Measurements from ENCODE around the gene RBBP4. TPM values are rescaled to one million over a fixed set of nuclear protein-coding genes. Genes with fewer than 3 reads are reported as not detected.
A peak's percentile ranks its signal among the peaks of the same experiment; 100 is the strongest.
"Not testable (repeated sequence)": the region's sequence is repeated elsewhere in the genome, so short reads cannot be mapped to it uniquely, and the experiment has no call there.

RBBP4 gene
- total and polyA plus RNA-seq, 4 donors, result 31.4 to 114 (median 73.5) TPM

DNA sequence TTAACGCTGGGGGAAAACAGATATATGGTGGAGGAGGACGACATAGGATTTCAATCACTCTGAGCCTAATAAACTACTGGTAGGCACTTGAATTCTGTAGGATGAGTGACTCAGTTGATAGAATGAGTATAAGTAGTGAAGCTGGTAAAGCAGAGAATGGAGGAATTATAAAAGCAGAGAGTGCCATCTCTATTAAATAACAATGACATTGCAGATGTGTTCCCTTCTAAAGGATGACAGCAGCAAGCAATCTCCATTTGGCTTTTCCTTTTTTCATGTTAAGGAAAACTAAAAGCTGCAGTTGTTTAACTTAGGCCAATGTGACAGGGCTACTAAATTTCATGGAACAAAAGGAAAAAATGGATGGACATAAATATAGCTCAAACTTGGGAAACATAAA is 18.2 kb upstream of the RBBP4 start:
- H3K4me1 ChIP-seq (ENCODE audit: control insufficient read depth in 1 of 2, insufficient read depth in 2 of 2, low read length in 2 of 2), result no peaks in the 10 kb centered on the region
- H3K4me3 ChIP-seq (ENCODE audit: low read length in 2 of 2), result no peak overlapping the region
- ATAC-seq (ENCODE audit: low FRiP score) (no peak), DNase-seq (no peak)
- no peaks in the 10 kb centered on the region for H3K9me3 ChIP-seq (ENCODE audit: control insufficient read depth, low read length)
- no peak overlapping the region for H3K27ac ChIP-seq (ENCODE audit: low read depth in 1 of 2, low read length in 2 of 2)
- H3K36me3 ChIP-seq (ENCODE audit: control insufficient read depth in 1 of 2, insufficient read depth in 2 of 2, low read length in 1 of 2), result peaks cover 0 to 2% of the 10 kb centered on the region in 2 donors
- WGBS, 2 donors, result 49 to 68% methylated on average over 2 of the region's 2 CpGs
- intact Hi-C loops (cut with DNase I), result no loop called here
- no peaks in the 10 kb centered on the region for H3K27me3 ChIP-seq (ENCODE audit: control insufficient read depth in 1 of 2, insufficient read depth in 2 of 2, low read length in 1 of 2)

DNA sequence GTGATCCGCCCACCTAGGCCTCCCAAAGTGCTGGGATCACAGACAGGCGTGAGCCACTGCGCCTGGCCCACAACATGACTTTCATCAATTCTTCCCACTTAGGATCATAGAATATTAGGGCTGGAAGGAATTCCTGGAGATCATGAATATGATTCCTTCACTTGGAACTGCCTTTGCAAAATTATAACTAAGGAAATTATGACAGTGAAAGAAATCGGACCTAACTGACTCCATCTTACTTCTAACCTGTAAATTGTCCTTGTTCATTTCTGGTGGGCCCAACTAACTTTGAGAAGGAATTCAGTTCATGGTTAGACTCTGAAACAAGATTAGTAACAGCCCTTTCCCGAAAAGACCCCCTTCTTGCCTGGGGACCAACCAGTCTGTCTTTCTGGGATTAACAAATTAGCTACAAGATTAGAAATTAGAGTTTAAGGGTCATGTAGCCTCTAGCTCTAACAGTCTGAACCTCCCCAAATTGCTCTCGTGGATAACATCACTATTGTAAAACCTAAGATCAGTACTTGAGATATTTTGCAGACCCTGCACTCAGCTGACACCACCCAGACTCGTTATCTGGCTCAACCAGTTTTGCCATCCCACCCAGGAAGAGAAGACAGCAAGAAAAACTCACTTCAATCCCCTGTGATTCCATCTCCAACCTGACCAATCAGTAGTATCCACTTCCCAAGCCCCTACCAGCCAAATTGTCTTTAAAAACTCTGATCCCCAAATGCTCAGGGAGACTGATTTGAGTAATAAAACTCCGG is 15.3 kb upstream of the RBBP4 start:
- intact Hi-C loops (cut with DNase I), result no loop called here
- no peak overlapping the region for H3K4me3 ChIP-seq (ENCODE audit: low read length in 2 of 2)
- H3K27me3 ChIP-seq (ENCODE audit: control insufficient read depth in 1 of 2, insufficient read depth in 2 of 2, low read length in 1 of 2), result no peaks in the 10 kb centered on the region
- ATAC-seq (ENCODE audit: low FRiP score) (no peak), DNase-seq (no peak)
- no peak overlapping the region for H3K27ac ChIP-seq (ENCODE audit: low read depth in 1 of 2, low read length in 2 of 2)
- 96% methylated on average over 8 of the region's 8 CpGs for WGBS, 2 donors
- H3K4me1 ChIP-seq (ENCODE audit: control insufficient read depth in 1 of 2, insufficient read depth in 2 of 2, low read length in 2 of 2), result peaks cover 0 to 2% of the 10 kb centered on the region in 2 donors
- H3K36me3 ChIP-seq (ENCODE audit: control insufficient read depth in 1 of 2, insufficient read depth in 2 of 2, low read length in 1 of 2), result peaks cover 0 to 2% of the 10 kb centered on the region in 2 donors
- H3K9me3 ChIP-seq (ENCODE audit: control insufficient read depth, low read length), result no peaks in the 10 kb centered on the region

DNA sequence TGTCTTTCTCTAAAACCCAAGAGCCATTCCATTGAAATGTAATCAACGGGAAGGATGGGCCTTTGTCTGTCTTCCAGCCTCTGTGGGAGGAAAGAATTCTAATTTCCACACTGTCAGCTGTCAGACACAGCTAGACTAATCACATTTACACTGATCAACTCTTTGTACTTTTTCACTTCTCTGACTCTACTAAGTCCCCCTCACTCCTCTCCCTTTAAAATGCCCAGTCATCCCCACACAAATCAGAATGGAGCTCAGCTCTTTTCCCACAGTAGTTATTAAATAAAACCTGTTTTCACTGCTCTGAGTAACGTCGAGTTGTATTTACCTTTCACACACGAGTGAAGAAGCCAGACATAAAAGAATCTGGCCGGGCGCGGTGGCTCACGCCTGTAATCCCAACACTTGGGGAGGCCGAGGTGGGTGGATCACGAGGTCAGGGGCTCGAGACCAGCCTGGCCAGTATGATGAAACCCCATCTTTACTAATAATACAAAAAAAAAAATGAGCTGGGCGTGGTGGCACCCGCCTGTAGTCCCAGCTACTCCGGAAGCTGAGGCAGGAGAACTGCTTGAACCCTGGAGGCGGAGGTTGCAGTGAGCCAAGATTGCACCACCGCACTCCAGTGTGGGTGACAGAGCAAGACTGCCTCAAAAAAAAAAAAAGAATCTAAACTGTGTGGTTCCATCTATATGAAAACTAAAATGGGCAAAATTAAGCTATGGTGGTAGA is 13.9 kb upstream of the RBBP4 start:
- H3K36me3 ChIP-seq (ENCODE audit: control insufficient read depth in 1 of 2, insufficient read depth in 2 of 2, low read length in 1 of 2), result peaks cover 0 to 2% of the 10 kb centered on the region in 2 donors
- WGBS, 2 donors, result 81 to 85% methylated on average over 16 of the region's 16 CpGs
- H3K27ac ChIP-seq (ENCODE audit: low read depth in 1 of 2, low read length in 2 of 2), result no peak overlapping the region
- intact Hi-C loops (cut with DNase I), result no loop called here
- ATAC-seq (ENCODE audit: low FRiP score) (no peak), DNase-seq (no peak)
- H3K4me1 ChIP-seq (ENCODE audit: control insufficient read depth in 1 of 2, insufficient read depth in 2 of 2, low read length in 2 of 2), result peaks cover 0 to 2% of the 10 kb centered on the region in 2 donors
- H3K4me3 ChIP-seq (ENCODE audit: low read length in 2 of 2), result no peak overlapping the region
- H3K27me3 ChIP-seq (ENCODE audit: control insufficient read depth in 1 of 2, insufficient read depth in 2 of 2, low read length in 1 of 2), result no peaks in the 10 kb centered on the region
- no peaks in the 10 kb centered on the region for H3K9me3 ChIP-seq (ENCODE audit: control insufficient read depth, low read length)

DNA sequence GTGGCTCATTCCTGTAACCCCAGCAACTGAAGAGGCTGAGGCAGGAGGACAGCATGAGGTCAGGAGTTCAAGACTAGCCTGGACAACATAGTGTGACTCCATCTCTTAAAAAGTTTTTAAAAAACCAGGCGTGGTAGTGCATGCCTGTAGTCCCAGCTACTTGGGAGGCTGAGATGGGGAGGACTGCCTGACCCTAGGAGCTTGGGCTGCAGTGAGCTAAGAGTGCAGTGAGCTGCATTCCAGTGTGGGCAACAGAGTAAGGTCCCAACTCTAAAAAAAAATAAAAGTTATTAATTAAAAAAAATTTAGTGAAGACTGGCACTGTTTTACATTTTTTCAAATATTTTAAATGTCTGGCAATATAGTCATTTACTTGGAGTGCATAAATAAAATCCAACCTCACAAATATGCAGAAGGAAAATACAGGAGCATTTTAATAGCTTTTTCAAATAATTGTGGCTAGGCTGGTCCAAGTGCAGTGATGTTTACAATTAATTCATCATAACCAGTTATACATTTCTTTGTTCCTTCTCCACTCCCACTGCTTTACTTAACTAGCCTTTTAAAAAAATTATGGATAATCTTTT is 11.4 kb upstream of the RBBP4 start:
- H3K9me3 ChIP-seq (ENCODE audit: control insufficient read depth, low read length), result no peaks in the 10 kb centered on the region
- DNase-seq (no peak), ATAC-seq (ENCODE audit: low FRiP score) (no peak)
- peaks cover 0 to 2% of the 10 kb centered on the region in 2 donors for H3K4me1 ChIP-seq (ENCODE audit: control insufficient read depth in 1 of 2, insufficient read depth in 2 of 2, low read length in 2 of 2)
- no peaks in the 10 kb centered on the region for H3K36me3 ChIP-seq (ENCODE audit: control insufficient read depth in 1 of 2, insufficient read depth in 2 of 2, low read length in 1 of 2)
- H3K27ac ChIP-seq (ENCODE audit: low read depth in 1 of 2, low read length in 2 of 2), result no peak overlapping the region
- no peaks in the 10 kb centered on the region for H3K27me3 ChIP-seq (ENCODE audit: control insufficient read depth in 1 of 2, insufficient read depth in 2 of 2, low read length in 1 of 2)
- no peak overlapping the region for H3K4me3 ChIP-seq (ENCODE audit: low read length in 2 of 2)
- intact Hi-C loops (cut with DNase I), result no loop called here
- 78 to 83% methylated on average over 1 of the region's 1 CpG for WGBS, 2 donors

DNA sequence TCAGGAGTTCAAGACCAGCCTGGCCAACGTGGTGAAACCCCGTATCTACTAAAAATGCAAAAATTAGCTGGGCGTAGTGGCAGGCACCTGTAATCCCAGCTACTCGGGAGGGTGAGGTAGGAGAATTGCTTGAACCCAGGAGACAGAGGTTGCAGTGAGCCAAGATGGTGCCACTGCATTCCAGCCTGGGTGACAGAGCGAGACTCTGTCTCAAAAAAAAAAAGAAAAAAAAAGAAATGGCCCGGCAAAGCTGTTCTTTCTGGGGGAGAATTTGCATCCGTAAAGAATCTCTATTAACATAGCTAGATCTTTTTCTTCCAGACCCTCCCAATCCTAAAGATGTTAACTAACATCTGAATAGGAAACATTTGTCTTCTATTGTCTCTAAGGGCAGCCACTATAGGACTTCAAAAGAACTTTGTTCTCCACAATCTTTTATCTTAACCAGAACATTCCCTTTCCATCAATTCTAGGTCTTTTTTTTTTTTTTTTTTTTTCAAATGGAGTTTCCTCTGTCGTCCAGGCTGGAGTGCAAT is 8.6 kb upstream of the RBBP4 start:
- DNase-seq; H3K4me3 ChIP-seq (ENCODE audit: low read length in 2 of 2); H3K4me1 ChIP-seq (ENCODE audit: control insufficient read depth in 1 of 2, insufficient read depth in 2 of 2, low read length in 2 of 2); H3K36me3 ChIP-seq (ENCODE audit: control insufficient read depth in 1 of 2, insufficient read depth in 2 of 2, low read length in 1 of 2); ATAC-seq (ENCODE audit: low FRiP score); intact Hi-C loops (cut with DNase I); H3K9me3 ChIP-seq (ENCODE audit: control insufficient read depth, low read length); H3K27ac ChIP-seq (ENCODE audit: low read depth in 1 of 2, low read length in 2 of 2); H3K27me3 ChIP-seq (ENCODE audit: control insufficient read depth in 1 of 2, insufficient read depth in 2 of 2, low read length in 1 of 2): not testable (repeated sequence)
- WGBS, 2 donors, result 70 to 75% methylated on average over 8 of the region's 8 CpGs

DNA sequence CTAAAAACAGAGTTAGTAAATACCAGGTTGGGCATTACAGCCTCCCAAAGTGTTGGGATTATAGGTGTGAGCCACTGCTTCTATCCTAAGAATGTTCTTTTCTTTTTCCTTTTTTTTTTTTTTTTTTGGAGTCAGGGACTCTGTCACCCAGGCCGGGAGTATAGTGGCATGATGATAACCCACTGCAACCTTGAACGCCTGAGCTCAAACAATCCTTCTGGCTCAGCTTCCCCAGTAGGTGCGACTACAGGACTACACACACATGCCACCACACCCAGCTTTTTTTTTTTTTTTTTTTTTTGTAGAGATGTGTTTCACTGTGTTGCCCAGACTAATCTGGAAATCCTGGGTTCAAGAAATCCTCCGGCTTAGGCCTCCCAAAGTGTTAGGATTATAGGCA is 6.6 kb upstream of the RBBP4 start:
- DNase-seq, result no peak
- WGBS, 2 donors, result 89 to 90% methylated on average over 4 of the region's 4 CpGs

DNA sequence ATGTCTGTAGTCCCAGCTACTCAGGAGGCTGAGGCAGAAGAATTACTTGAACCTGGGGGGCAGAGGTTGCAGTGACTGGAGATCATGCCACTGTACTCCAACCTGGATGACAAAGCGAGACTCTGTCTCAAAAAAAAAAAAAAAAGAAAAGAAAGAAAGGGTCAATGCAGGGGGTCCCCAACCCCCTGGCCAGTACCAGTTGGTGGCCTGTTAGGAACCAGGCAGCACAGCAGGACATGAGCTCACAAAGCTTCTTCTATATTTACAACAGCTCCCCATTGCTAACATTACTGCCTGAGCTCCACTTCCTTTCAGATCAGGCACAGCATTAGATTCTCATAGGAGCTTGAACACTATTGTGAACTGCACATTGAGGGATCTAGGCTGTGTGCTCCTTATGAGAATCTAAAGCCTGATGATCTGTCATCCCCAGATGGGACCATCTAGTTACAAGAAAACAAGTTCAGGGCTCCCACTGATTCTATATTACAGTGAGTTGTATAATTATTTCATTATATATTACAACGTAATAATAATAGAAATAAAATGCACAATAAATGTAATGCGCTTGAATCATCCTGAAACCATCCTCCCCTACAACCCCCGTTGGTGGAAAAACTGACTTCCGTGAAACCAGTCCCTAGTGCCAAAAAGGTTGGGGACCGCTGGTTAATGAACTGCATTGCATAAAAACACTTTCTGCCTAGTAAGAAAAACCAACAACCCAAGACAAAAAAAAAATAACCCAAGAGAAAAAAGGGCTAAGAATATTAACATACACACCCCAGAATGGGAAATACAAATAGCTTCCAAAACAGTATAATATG is 3.5 kb upstream of the RBBP4 start:
- no peak for ATAC-seq (ENCODE audit: low FRiP score)
- H3K4me1 ChIP-seq (ENCODE audit: control insufficient read depth in 1 of 2, insufficient read depth in 2 of 2, low read length in 2 of 2), result no peaks in the 10 kb centered on the region
- intact Hi-C loops (cut with DNase I), result no loop called here
- no peak overlapping the region for H3K4me3 ChIP-seq (ENCODE audit: low read length in 2 of 2)
- H3K9me3 ChIP-seq (ENCODE audit: control insufficient read depth, low read length), result no peaks in the 10 kb centered on the region
- H3K36me3 ChIP-seq (ENCODE audit: control insufficient read depth in 1 of 2, insufficient read depth in 2 of 2, low read length in 1 of 2), result no peaks in the 10 kb centered on the region
- WGBS, 2 donors, result 66 to 74% methylated on average over 6 of the region's 6 CpGs
- H3K27me3 ChIP-seq (ENCODE audit: control insufficient read depth in 1 of 2, insufficient read depth in 2 of 2, low read length in 1 of 2), result no peaks in the 10 kb centered on the region
- no peak for DNase-seq
- no peak overlapping the region for H3K27ac ChIP-seq (ENCODE audit: low read depth in 1 of 2, low read length in 2 of 2)

More for the DNA sequence above, 6.6 kb upstream of the RBBP4 start:
- Histone ChIP-seq H3K4me1 (ENCODE audit: control insufficient read depth in 1 of 2, insufficient read depth in 2 of 2, low read length in 2 of 2) (no peaks in the 10 kb centered on the region), H3K4me3 (ENCODE audit: low read length in 2 of 2) (no peak overlapping the region), H3K27ac (ENCODE audit: low read depth in 1 of 2, low read length in 2 of 2) (no peak overlapping the region), H3K36me3 (ENCODE audit: control insufficient read depth in 1 of 2, insufficient read depth in 2 of 2, low read length in 1 of 2) (no peaks in the 10 kb centered on the region), H3K9me3 (ENCODE audit: control insufficient read depth, low read length) (no peaks in the 10 kb centered on the region), H3K27me3 (ENCODE audit: control insufficient read depth in 1 of 2, insufficient read depth in 2 of 2, low read length in 1 of 2) (no peaks in the 10 kb centered on the region)
- intact Hi-C loops (cut with DNase I), result no loop called here
- no peak for ATAC-seq (ENCODE audit: low FRiP score)

DNA sequence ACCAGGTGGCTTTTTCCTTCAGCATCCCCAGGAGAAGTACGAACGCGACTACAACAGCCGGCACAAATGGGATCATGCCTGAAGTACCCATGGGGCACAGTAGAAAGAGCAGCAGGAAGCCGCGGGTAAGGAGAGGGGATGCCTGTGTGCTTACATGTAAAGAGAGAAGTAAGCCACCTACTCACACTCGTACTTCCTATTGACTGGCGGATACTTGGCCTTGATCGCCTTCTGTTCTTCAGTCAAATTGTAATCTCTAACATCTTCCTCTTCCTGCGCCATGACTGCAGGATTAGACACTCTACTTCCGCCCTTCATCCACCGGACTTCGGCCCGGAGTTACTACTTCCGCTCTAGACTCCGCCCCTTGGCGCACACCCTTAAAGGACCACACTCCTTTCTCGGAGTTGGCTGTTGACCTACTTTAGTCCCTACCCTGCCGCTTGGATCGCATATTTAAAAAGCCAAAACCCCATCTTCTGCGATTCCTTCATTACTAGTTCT is 708 bp upstream of the RBBP4 start, which contains the start of gene ZBTB8OS:
Gene ZBTB8OS, minus strand, starts transcription at position 303 of the 504 bp plus-strand sequence. Its CDS starts 21 bp downstream, at position 282.
- Histone ChIP-seq H3K4me3 (ENCODE audit: low read length in 2 of 2) (peak within 1 kb of the TSS; percentile 49 to 82), H3K27me3 (ENCODE audit: control insufficient read depth in 1 of 2, insufficient read depth in 2 of 2, low read length in 1 of 2) (no peaks in the 10 kb centered on the region), H3K36me3 (ENCODE audit: control insufficient read depth in 1 of 2, insufficient read depth in 2 of 2, low read length in 1 of 2) (no peaks in the 10 kb centered on the region), H3K9me3 (ENCODE audit: control insufficient read depth, low read length) (no peaks in the 10 kb centered on the region), H3K27ac (ENCODE audit: low read depth in 1 of 2, low read length in 2 of 2) (peak within 1 kb of the TSS; percentile 78 to 96), H3K4me1 (ENCODE audit: control insufficient read depth in 1 of 2, insufficient read depth in 2 of 2, low read length in 2 of 2) (peaks cover 0 to 3% of the 10 kb centered on the region in 2 donors)
- intact Hi-C loops (cut with DNase I), result loop anchor here in 1 of 2 donors (2.0 kb wide), 1 partner anchor 53 kb away; the partner anchor contains the start of gene SYNC
- ATAC-seq (ENCODE audit: low FRiP score) (peak; percentile 94), DNase-seq (peak; percentile 95)
- WGBS, 2 donors, result 0% methylated on average over 21 of the region's 21 CpGs

All from aorta (tissue), 5 donors.